Neural progenitor cell (in vitro differentiated cells): ENCODE data around the gene NRCAM. TPM values are rescaled to one million over a fixed set of nuclear protein-coding genes. Genes with fewer than 3 reads are reported as not detected.
"Not testable (repeated sequence)": the region's sequence is repeated elsewhere in the genome, so short reads cannot be mapped to it uniquely, and the experiment has no call there.

Source experiments
- DNase-seq: peaks from one replicate; pipeline ENCODE4 v3.0.0-alpha.2; 2016; ENCODE audit warnings: low spot score
- H2AFZ ChIP-seq: fragments of 200-600 bp; sonication (generic); replicated peaks from 2 replicates; pipeline ENCODE4 v1.6.1; 2016; ENCODE audit warnings: antibody characterized with exemption
- H3F3A ChIP-seq: fragments of 200-600 bp; sonication (generic); 2 replicates; pipeline ENCODE4 v1.6.1; 2016; ENCODE audit warnings: antibody characterized with exemption, low read depth
- H3K27ac ChIP-seq: fragments of 200-600 bp; sonication (generic); 2 replicates; pipeline ENCODE4 v1.5.1; 2016; ENCODE audit warnings: mild to moderate bottlenecking
- H3K27me3 ChIP-seq: fragments of 200-600 bp; sonication (generic); 2 replicates; pipeline ENCODE4 v1.6.1; 2016; ENCODE audit warnings: mild to moderate bottlenecking, moderate library complexity
- H3K36me3 ChIP-seq: fragments of 200-600 bp; sonication (generic); 2 replicates; pipeline ENCODE4 v1.5.1; 2016
- H3K4me1 ChIP-seq: fragments of 200-600 bp; sonication (generic); 2 replicates; pipeline ENCODE4 v1.6.1; 2016; ENCODE audit warnings: mixed run types
- H3K4me2 ChIP-seq: fragments of 200-600 bp; sonication (generic); 2 replicates; pipeline ENCODE4 v1.6.1; 2016
- H3K4me3 ChIP-seq: fragments of 200-600 bp; sonication (generic); 2 replicates; pipeline ENCODE4 v1.5.1; 2016
- H3K79me2 ChIP-seq: fragments of 200-600 bp; sonication (generic); 2 replicates; pipeline ENCODE4 v1.6.1; 2016; ENCODE audit warnings: low read depth
- H3K9ac ChIP-seq: fragments of 200-600 bp; sonication (generic); 2 replicates; pipeline ENCODE4 v1.6.1; 2016
- H3K9me3 ChIP-seq: fragments of 200-600 bp; sonication (generic); 2 replicates; pipeline ENCODE4 v1.5.1; 2016; ENCODE audit warnings: low read depth
- H4K20me1 ChIP-seq: fragments of 200-600 bp; sonication (generic); 2 replicates; pipeline ENCODE4 v1.6.1; 2016; ENCODE audit warnings: low read depth
- H3K27ac Mint-ChIP-seq: 3 replicates; pipeline ENCODE4 v1.8.0; 2021; ENCODE audit warnings: mixed read lengths
- H3K27me3 Mint-ChIP-seq: 2 replicates; pipeline ENCODE4 v1.8.0; 2022; ENCODE audit warnings: low read depth, mild to moderate bottlenecking, inconsistent platforms, moderate library complexity, mixed read lengths; ENCODE audit not compliant: insufficient read depth
- H3K36me3 Mint-ChIP-seq: 3 replicates; pipeline ENCODE4 v1.8.0; 2021; ENCODE audit warnings: mixed read lengths
- H3K4me1 Mint-ChIP-seq: 3 replicates; pipeline ENCODE4 v1.8.0; 2021; ENCODE audit warnings: mixed read lengths
- H3K4me3 Mint-ChIP-seq: 3 replicates; pipeline ENCODE4 v1.8.0; 2021; ENCODE audit warnings: mild to moderate bottlenecking, moderate library complexity, mixed read lengths
- H3K9me3 Mint-ChIP-seq: 3 replicates; pipeline ENCODE4 v1.8.0; 2020; ENCODE audit warnings: mixed read lengths
- CTCF ChIP-seq: fragments of 200-600 bp; sonication (generic); IDR thresholded peaks from 2 replicates; pipeline ENCODE4 v1.5.1; 2017; ENCODE audit warnings: antibody characterized with exemption, mild to moderate bottlenecking
- EZH2 ChIP-seq: fragments of 200-600 bp; sonication (generic); IDR thresholded peaks from 2 replicates; pipeline ENCODE4 v1.6.1; 2017; ENCODE audit warnings: antibody characterized with exemption, mild to moderate bottlenecking, moderate library complexity
- EZH2phosphoT487 ChIP-seq: fragments of 200-600 bp; sonication (generic); IDR thresholded peaks from 2 replicates; pipeline ENCODE4 v1.6.1; 2017; ENCODE audit warnings: antibody characterized with exemption
- total RNA-seq: library from RNA; depleted of rRNA; stranded (reverse); fragments of >200 nt; gene quantifications from 2 replicates; pipeline ENCODE4 v1.2.3, GENCODE V29; 2015; ENCODE audit warnings: low replicate concordance

NRCAM gene
- total RNA-seq = 37.2 and 104 TPM in 2 replicates

GRCh38 chr7:108455998-108456677 lies at the start of gene NRCAM:
NRCAM (minus strand) TSS chr7:108456436; CDS start chr7:108240064, 216,372 bp downstream.
- Histone ChIP-seq H3K4me3 (peak within 1 kb of the TSS; percentile 88), H3K36me3 (no peaks in the 10 kb centered on the region), H3F3A (peaks cover 52% of the 10 kb centered on the region), H3K9me3 (no peaks in the 10 kb centered on the region), H3K4me2 (peak within 1 kb of the TSS; percentile 91), H3K4me1 (peaks cover 18% of the 10 kb centered on the region), H3K27me3 (peaks cover 55% of the 10 kb centered on the region), H2AFZ (peak within 1 kb of the TSS; percentile 98), H3K9ac (no peak within 1 kb of the TSS), H3K27ac (no peak within 1 kb of the TSS), H4K20me1 (peaks cover 22% of the 10 kb centered on the region), H3K79me2 (peaks cover 31% of the 10 kb centered on the region)
- Mint-ChIP-seq H3K27me3 (peaks cover 22% of the 10 kb centered on the region), H3K4me3 (peak within 1 kb of the TSS; percentile 89), H3K27ac (no peak within 1 kb of the TSS), H3K9me3 (no peaks in the 10 kb centered on the region), H3K36me3 (no peaks in the 10 kb centered on the region), H3K4me1 (peaks cover 35% of the 10 kb centered on the region)
- DNase-seq = peak; percentile 95
- TF ChIP-seq EZH2 = no peak
- peak; percentile 24 for TF ChIP-seq EZH2phosphoT487
- no peak for TF ChIP-seq CTCF

- H3K9me3 Mint-ChIP-seq, H3K27ac Mint-ChIP-seq, H3K4me2 ChIP-seq, H3K4me1 ChIP-seq, H3K4me1 Mint-ChIP-seq, H2AFZ ChIP-seq, H3K27ac ChIP-seq, H3K36me3 ChIP-seq, H3K9me3 ChIP-seq, H3K4me3 Mint-ChIP-seq, H3K9ac ChIP-seq, H3F3A ChIP-seq, DNase-seq, H4K20me1 ChIP-seq, H3K4me3 ChIP-seq, H3K27me3 Mint-ChIP-seq, H3K27me3 ChIP-seq: not testable (repeated sequence)
- H3K36me3 Mint-ChIP-seq = peaks cover 12% of the 10 kb centered on the region
- H3K79me2 ChIP-seq = peaks cover 11% of the 10 kb centered on the region
These were observed 48.3 kb upstream of the NRCAM start for GRCh38 chr7:108504576-108504975.

GRCh38 chr7:108503112-108504026 lies 47.1 kb upstream of the NRCAM start:
- Histone ChIP-seq H3K36me3 (no peaks in the 10 kb centered on the region), H3K79me2 (peaks cover 11% of the 10 kb centered on the region), H2AFZ (no peak overlapping the region), H3K4me2 (no peak overlapping the region), H3K27me3 (no peaks in the 10 kb centered on the region), H3K9me3 (no peaks in the 10 kb centered on the region), H3K4me1 (no peaks in the 10 kb centered on the region), H3F3A (no peaks in the 10 kb centered on the region), H4K20me1 (peaks cover 3% of the 10 kb centered on the region), H3K4me3 (no peak overlapping the region), H3K9ac (no peak overlapping the region), H3K27ac (no peak overlapping the region)
- Mint-ChIP-seq H3K27me3 (no peaks in the 10 kb centered on the region), H3K27ac (no peak overlapping the region), H3K4me3 (no peak overlapping the region), H3K36me3 (peaks cover 12% of the 10 kb centered on the region), H3K4me1 (no peaks in the 10 kb centered on the region), H3K9me3 (no peaks in the 10 kb centered on the region)
- no peak for TF ChIP-seq CTCF
- TF ChIP-seq EZH2phosphoT487 = no peak
- no peak for TF ChIP-seq EZH2
- no peak for DNase-seq
